CD14-positive monocyte (primary cell): Measurements from ENCODE around the gene WDR72. TPM values are rescaled to one million over a fixed set of nuclear protein-coding genes. Genes with fewer than 3 reads are reported as not detected.

Experiments
- DNase-seq, 3 donors: peaks; one replicate each; pipeline ENCODE4 v3.0.0-alpha.2; 2011 to 2022
- H2AFZ ChIP-seq: 2 replicates; pipeline ENCODE4 v1.6.0; 2012; ENCODE audit warnings: mild to moderate bottlenecking, low read depth, low read length, inconsistent platforms; ENCODE audit not compliant: insufficient read depth, poor library complexity, severe bottlenecking
- H3K27ac ChIP-seq, 2 donors: 1 replicate in 1 of 2; 2 replicates in 1 of 2; pipeline ENCODE4 v1.5.1; 2012 to 2013; ENCODE audit warnings: low read length in 2 of 2, control low read depth in 1 of 2, inconsistent platforms in 1 of 2, low read depth in 1 of 2, mild to moderate bottlenecking in 1 of 2
- H3K27me3 ChIP-seq, 2 donors: one replicate each; pipeline versions ENCODE4 v1.6.0 to v1.6.1; 2011 to 2013; ENCODE audit warnings: low read length in 2 of 2; ENCODE audit not compliant: control insufficient read depth in 2 of 2, insufficient read depth in 2 of 2
- H3K36me3 ChIP-seq, 2 donors: replicated peaks in 1 of 2; 1 replicate in 1 of 2; 2 replicates in 1 of 2; pipeline versions ENCODE4 v1.5.1 to v1.6.1; 2012 to 2013; ENCODE audit warnings: low read length in 2 of 2, control low read depth in 1 of 2, inconsistent platforms in 1 of 2, mild to moderate bottlenecking in 1 of 2; ENCODE audit not compliant: insufficient read depth in 2 of 2, control insufficient read depth in 1 of 2
- H3K4me1 ChIP-seq, 2 donors: 1 replicate in 1 of 2; 2 replicates in 1 of 2; pipeline versions ENCODE4 v1.5.1 to v1.6.1; 2012 to 2013; ENCODE audit warnings: low read length in 2 of 2, control low read depth in 1 of 2, inconsistent platforms in 1 of 2, mild to moderate bottlenecking in 1 of 2, moderate library complexity in 1 of 2; ENCODE audit not compliant: insufficient read depth in 2 of 2, control insufficient read depth in 1 of 2
- H3K4me2 ChIP-seq: replicated peaks from 2 replicates; pipeline ENCODE3; 2012; ENCODE audit warnings: low read length, moderate library complexity, mild to moderate bottlenecking; ENCODE audit not compliant: poor library complexity, severe bottlenecking; ENCODE audit errors: extremely low read depth
- H3K4me3 ChIP-seq, 3 experiments: fragments of 200-600 bp in 1 of 3; sonication (generic) in 1 of 3; replicated peaks in 1 of 3; 1 replicate in 2 of 3; 2 replicates in 1 of 3; pipeline ENCODE4 v1.5.1; 2011 to 2013; ENCODE audit warnings: low read length in 3 of 3, mild to moderate bottlenecking in 3 of 3, control low read depth in 2 of 3, low read depth in 2 of 3, inconsistent platforms in 1 of 3, moderate library complexity in 1 of 3
- H3K79me2 ChIP-seq: 2 replicates; pipeline ENCODE4 v1.6.0; 2012; ENCODE audit warnings: mild to moderate bottlenecking, control low read depth, inconsistent platforms, low read length, moderate library complexity; ENCODE audit not compliant: insufficient read depth
- H3K9ac ChIP-seq: 2 replicates; pipeline ENCODE4 v1.6.0; 2017; ENCODE audit warnings: low read length, mild to moderate bottlenecking; ENCODE audit not compliant: insufficient read depth, poor library complexity, severe bottlenecking
- H3K9me3 ChIP-seq, 2 donors: replicated peaks in 1 of 2; 1 replicate in 1 of 2; 2 replicates in 1 of 2; pipeline versions ENCODE4 v1.5.1 to v1.6.1; 2012 to 2013; ENCODE audit warnings: low read length in 2 of 2, control low read depth in 1 of 2; ENCODE audit not compliant: control insufficient read depth in 1 of 2, insufficient read depth in 1 of 2
- H4K20me1 ChIP-seq: 2 replicates; pipeline ENCODE4 v1.6.0; 2012; ENCODE audit warnings: mild to moderate bottlenecking, low read length, control low read depth, moderate library complexity; ENCODE audit not compliant: insufficient read depth
- H3K27ac Mint-ChIP-seq, 7 donors: one replicate each; pipeline ENCODE4 v1.8.0; 2020; ENCODE audit warnings: mild to moderate bottlenecking in 7 of 7, mixed read lengths in 7 of 7, moderate library complexity in 6 of 7, inconsistent platforms in 2 of 7
- H3K27me3 Mint-ChIP-seq, 3 donors: one replicate each; pipeline ENCODE4 v1.8.0; 2021 to 2022; ENCODE audit warnings: low read depth in 3 of 3, mild to moderate bottlenecking in 3 of 3, mixed read lengths in 3 of 3, moderate library complexity in 3 of 3, inconsistent platforms in 1 of 3
- H3K36me3 Mint-ChIP-seq, 2 donors: one replicate each; pipeline ENCODE4 v1.8.0; 2020; ENCODE audit warnings: mixed read lengths in 2 of 2, inconsistent platforms in 1 of 2, mild to moderate bottlenecking in 1 of 2
- H3K4me1 Mint-ChIP-seq: one replicate; pipeline ENCODE4 v1.8.0; 2020; ENCODE audit warnings: mild to moderate bottlenecking, mixed read lengths
- H3K4me3 Mint-ChIP-seq, 2 donors: one replicate each; pipeline ENCODE4 v1.8.0; 2020; ENCODE audit warnings: mild to moderate bottlenecking in 2 of 2, mixed read lengths in 2 of 2, moderate library complexity in 1 of 2
- H3K9me3 Mint-ChIP-seq, 7 donors: one replicate each; pipeline ENCODE4 v1.8.0; 2020 to 2022; ENCODE audit warnings: mixed read lengths in 7 of 7, mild to moderate bottlenecking in 6 of 7, moderate library complexity in 6 of 7, inconsistent platforms in 2 of 7
- CTCF ChIP-seq: fragments of 200-600 bp; IDR thresholded peaks from one replicate; pipeline ENCODE4 v1.8.0; 2022; ENCODE audit warnings: antibody characterized with exemption, mild to moderate bottlenecking
- WGBS: methylation state at CpG from one replicate; pipeline ENCODE4 v1.1.5; 2013; ENCODE audit warnings: missing lambda C conversion rate; ENCODE audit not compliant: insufficient coverage; 5-methylcytosine and 5-hydroxymethylcytosine counted together
- intact Hi-C, 2 donors: fragments of 100-400 bp; cut with micrococcal nuclease; formaldehyde crosslinking; loops; one replicate each; pipeline versions ENCODE4 v1.15.0 to v1.15.1; 2023
- polyA plus RNA-seq, 3 donors: library from polyadenylated mRNA; depleted of rRNA in 1 of 3; unstranded in 2 of 3; stranded (reverse) in 1 of 3; fragments of 300-500 nt in 2 of 3; fragments of >200 nt in 1 of 3; fragmentation: Illumina TruSeq in 2 of 3; gene quantifications; 1 replicate in 2 of 3; 2 replicates in 1 of 3; pipeline ENCODE4 v1.2.3, GENCODE V29; 2012 to 2021

The WDR72 gene
- polyA plus RNA-seq, 3 donors: not detected

- no peak for TF ChIP-seq CTCF
- intact Hi-C loops: no loop called here
- H3K4me1 Mint-ChIP-seq: no peaks in the 10 kb centered on the region
- no peak for DNase-seq
- H3K9me3 ChIP-seq: no peaks in the 10 kb centered on the region
- no peak overlapping the region for H3K4me3 ChIP-seq
- no peaks in the 10 kb centered on the region for H4K20me1 ChIP-seq
- WGBS: no CpG with 5 or more reads among the region's 4 CpGs
- no peaks in the 10 kb centered on the region for H3K4me1 ChIP-seq
- no peak overlapping the region for H3K4me2 ChIP-seq
- no peaks in the 10 kb centered on the region for H3K79me2 ChIP-seq
- H3K27ac ChIP-seq: no peak overlapping the region
- H3K9me3 Mint-ChIP-seq: peaks cover 0 to 2% (median 0%) of the 10 kb centered on the region in 7 donors
- peaks cover 0 to 3% (median 2%) of the 10 kb centered on the region in 3 donors for H3K27me3 Mint-ChIP-seq
- H3K27me3 ChIP-seq: no peaks in the 10 kb centered on the region
- no peak overlapping the region for H2AFZ ChIP-seq
- no peak overlapping the region for H3K27ac Mint-ChIP-seq
- no peaks in the 10 kb centered on the region for H3K36me3 ChIP-seq
- no peaks in the 10 kb centered on the region for H3K36me3 Mint-ChIP-seq
- no peak overlapping the region for H3K9ac ChIP-seq
- H3K4me3 Mint-ChIP-seq: no peak overlapping the region
Measured at GRCh38 chr15:53565721-53566120, 193.7 kb downstream of the WDR72 start.

GRCh38 chr15:53564647-53565046 lies 194.8 kb downstream of the WDR72 start:
- no peak for DNase-seq
- no peaks in the 10 kb centered on the region for H3K9me3 Mint-ChIP-seq
- no peak overlapping the region for H3K27ac ChIP-seq
- no peak overlapping the region for H3K4me3 Mint-ChIP-seq
- intact Hi-C loops: no loop called here
- no peak overlapping the region for H3K9ac ChIP-seq
- H4K20me1 ChIP-seq: no peaks in the 10 kb centered on the region
- H3K4me1 ChIP-seq: no peaks in the 10 kb centered on the region
- no peaks in the 10 kb centered on the region for H3K79me2 ChIP-seq
- no peaks in the 10 kb centered on the region for H3K9me3 ChIP-seq
- H3K27me3 Mint-ChIP-seq: peaks cover 0 to 3% (median 2%) of the 10 kb centered on the region in 3 donors
- H3K36me3 ChIP-seq: no peaks in the 10 kb centered on the region
- no peak overlapping the region for H3K27ac Mint-ChIP-seq
- TF ChIP-seq CTCF: no peak
- no peak overlapping the region for H3K4me3 ChIP-seq
- WGBS: no CpG with 5 or more reads among the region's 2 CpGs
- H2AFZ ChIP-seq: no peak overlapping the region
- no peak overlapping the region for H3K4me2 ChIP-seq
- H3K4me1 Mint-ChIP-seq: no peaks in the 10 kb centered on the region
- H3K27me3 ChIP-seq: no peaks in the 10 kb centered on the region
- no peaks in the 10 kb centered on the region for H3K36me3 Mint-ChIP-seq
